GM21723 (cell line): Measurements from ENCODE around the gene CST6.

Experiments used
- ATAC-seq: cut with Tn5 transposase; IDR thresholded peaks from one replicate; pipeline ENCODE4 v1.9.1; 2021; ENCODE audit warnings: mild to moderate bottlenecking, moderate library complexity; ENCODE audit not compliant: unreplicated experiment

CST6 gene

GRCh38 chr11:66011785-66012303 is at the start of gene CST6:
CST6 (plus strand) TSS chr11:66012008; CDS start chr11:66012045, 37 bp downstream.
- ATAC-seq, result no peak

- ATAC-seq, result no peak
Observed at GRCh38 chr11:65962141-65962564, 49.7 kb upstream of the CST6 start.

- no peak for ATAC-seq
Observed at GRCh38 chr11:65964906-65965305, 46.9 kb upstream of the CST6 start.

- no peak for ATAC-seq
Observed at GRCh38 chr11:65965986-65966762, 45.6 kb upstream of the CST6 start.

- no peak for ATAC-seq
Observed at GRCh38 chr11:65967329-65967934, 44.4 kb upstream of the CST6 start.

GRCh38 chr11:65968600-65969482 is 43.0 kb upstream of the CST6 start:
- ATAC-seq, result no peak

- no peak for ATAC-seq
Observed at GRCh38 chr11:65972116-65972515, 39.7 kb upstream of the CST6 start.

- no peak for ATAC-seq
Observed at GRCh38 chr11:65973439-65974110, 38.2 kb upstream of the CST6 start.

GRCh38 chr11:65975771-65976170 is 36.0 kb upstream of the CST6 start:
- no peak for ATAC-seq

- no peak for ATAC-seq
Observed at GRCh38 chr11:65976216-65977176, 35.3 kb upstream of the CST6 start.

- ATAC-seq, result no peak
Observed at GRCh38 chr11:65977621-65978390, 34.0 kb upstream of the CST6 start.

- ATAC-seq, result no peak
Observed at GRCh38 chr11:65978391-65979238, 33.2 kb upstream of the CST6 start.

- ATAC-seq, result no peak
Observed at GRCh38 chr11:65979261-65979759, 32.5 kb upstream of the CST6 start.

GRCh38 chr11:65981101-65981740 is 30.6 kb upstream of the CST6 start:
- no peak for ATAC-seq

GRCh38 chr11:65981972-65982823 is 29.6 kb upstream of the CST6 start:
- ATAC-seq, result no peak

- no peak for ATAC-seq
Observed at GRCh38 chr11:65982824-65983588, 28.8 kb upstream of the CST6 start.
